Measurements from ENCODE around the gene GAP43.

DNA sequence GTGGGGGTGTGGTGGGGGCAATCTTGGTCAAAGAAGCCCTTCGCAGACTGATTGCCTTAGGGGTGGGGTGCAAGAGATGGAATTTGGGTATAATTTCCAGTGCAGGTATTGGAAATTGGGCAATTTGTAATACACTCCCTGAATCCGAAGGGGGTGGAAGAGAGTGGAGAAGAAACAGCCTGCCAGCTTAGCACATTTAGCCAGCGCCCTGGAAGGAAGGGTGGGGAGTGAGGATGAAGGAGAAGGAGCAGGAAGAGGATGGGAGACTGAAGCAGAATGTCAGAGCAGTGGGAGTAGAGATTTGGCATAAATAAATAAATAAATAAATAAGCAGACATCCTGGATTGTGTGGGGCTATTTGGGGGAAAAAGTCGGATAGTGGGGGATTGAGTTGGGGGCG, 1.6 kb downstream of the GAP43 start:
- TF ChIP-seq POLR2A (IDR thresholded peaks at IDR 0.05; ENCODE audit: low read depth, low read length) (no peak), POLR2AphosphoS5 (IDR thresholded peaks at IDR 0.05; ENCODE audit: low read depth, low read length) (no peak), TAF1 (IDR thresholded peaks at IDR 0.05; ENCODE audit: borderline replicate concordance, low read depth, low read length) (no peak)

All from GM12892 (cell line).